Non-pigmented ciliary epithelial cell (primary cell): ENCODE data around the gene AFF1.
A peak's percentile ranks its signal among the peaks of the same experiment; 100 is the strongest.

ENCODE experiments used
- DNase-seq: peaks from one replicate; pipeline ENCODE4 v3.0.0-alpha.2; 2010; ENCODE audit warnings: low read depth

The AFF1 gene

DNA sequence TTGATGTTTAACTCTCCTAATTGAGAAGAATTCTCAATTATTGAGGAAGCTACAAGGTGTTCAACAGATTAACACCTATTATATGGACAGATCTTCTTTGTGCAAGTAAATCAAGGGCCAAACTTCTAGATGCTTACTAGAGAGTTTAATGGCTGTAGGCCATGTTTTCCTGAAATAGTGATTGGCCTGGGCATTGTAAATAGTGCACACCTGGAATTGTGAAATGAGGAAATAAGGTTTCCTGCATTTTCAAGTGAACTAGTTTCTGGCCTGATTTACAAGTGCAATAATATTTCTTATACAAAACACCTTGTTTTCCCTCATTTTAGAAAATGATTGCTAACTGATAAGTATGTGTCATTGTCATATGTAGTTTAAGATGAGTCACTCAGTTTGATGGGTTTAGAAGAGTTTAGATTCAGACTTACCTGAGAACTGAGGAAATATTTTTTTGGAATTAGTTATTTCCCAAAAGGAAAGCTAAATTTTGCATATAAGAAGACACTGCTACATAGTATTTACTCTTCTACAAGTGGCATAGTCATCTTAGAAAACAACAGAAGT is 21.2 kb downstream of the AFF1 start:
- no peak for DNase-seq

DNA sequence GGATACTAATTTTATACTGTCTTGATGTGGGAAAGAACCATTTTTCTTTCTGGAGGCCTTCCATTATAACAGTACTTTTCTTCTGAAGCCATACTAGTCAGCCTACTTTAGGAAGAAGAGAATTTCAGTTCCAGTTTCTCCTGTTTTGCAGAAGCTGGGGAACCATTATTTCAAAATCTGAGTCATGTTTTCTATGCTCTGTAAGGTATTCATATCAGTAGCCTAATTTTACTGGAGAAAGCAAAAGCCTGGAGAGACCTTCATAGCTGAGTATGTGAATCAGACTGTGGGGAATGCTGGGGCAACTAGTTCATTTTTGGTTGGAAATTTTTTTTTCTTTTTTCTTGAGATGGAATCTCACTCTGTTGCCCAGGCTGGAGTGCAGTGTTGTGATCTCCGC is 22.4 kb downstream of the AFF1 start:
- no peak for DNase-seq

DNA sequence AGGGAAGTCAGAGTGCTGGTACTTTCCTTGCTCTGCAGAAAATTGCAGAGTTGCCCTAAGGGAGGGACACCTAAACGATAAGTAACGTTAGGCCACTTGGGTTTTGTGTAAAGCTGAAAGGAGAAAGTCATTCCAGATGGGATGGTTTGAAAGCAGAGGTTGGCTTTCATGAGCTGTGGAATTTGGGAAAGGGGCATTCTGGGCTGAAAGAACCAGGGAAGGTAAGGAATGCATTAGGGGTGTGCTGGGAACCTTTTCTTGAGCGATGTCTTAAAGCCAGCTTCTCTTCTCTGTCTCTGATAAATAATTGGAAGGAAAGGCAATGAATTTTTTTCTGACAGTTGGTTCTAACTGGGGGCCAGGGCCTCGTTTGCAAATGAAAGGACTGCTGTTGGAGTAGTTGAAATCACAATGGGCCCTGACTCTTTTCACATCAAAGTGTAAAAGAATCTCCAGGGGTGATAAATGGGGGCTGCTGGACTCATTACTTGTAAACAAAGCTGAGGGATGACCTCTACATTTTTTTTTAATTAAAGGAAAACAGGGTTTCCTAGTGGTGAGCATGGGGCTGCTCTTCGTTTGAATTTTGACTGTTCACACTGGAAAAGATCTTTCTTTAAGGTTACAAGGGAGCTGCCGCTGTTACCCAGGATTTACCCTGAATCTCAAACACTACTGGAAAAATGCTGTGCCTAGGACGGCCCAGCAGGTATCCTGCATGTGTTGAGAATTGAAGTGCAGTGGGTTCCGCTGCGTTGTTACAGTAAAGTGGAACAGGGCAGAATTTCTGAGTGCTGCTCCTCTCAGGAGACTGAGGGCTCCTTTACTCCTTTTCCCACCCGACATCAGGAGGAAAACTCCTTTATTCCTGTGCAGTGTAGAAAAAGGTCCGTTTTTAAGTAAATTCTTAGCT is 25.0 kb downstream of the AFF1 start:
- no peak for DNase-seq

DNA sequence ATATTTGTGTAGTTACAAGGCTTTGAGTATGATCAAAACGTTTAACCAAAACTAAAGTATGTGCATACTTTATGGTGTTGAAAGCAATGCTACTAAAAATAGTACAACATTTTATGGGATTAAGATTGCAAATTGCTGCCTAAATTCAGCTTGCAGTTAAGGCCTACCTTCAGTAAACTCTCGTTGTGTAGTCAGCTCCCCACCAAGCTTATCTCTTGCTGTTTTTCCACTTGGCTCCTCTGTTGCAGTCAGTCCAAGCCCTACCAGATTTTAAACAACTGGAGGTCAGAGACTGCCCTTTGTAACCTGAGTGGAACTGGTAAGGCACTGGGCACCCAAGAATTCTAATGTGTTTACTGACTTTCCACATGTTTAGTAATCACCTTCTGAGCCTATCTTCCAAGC is 25.7 kb downstream of the AFF1 start:
- no peak for DNase-seq

DNA sequence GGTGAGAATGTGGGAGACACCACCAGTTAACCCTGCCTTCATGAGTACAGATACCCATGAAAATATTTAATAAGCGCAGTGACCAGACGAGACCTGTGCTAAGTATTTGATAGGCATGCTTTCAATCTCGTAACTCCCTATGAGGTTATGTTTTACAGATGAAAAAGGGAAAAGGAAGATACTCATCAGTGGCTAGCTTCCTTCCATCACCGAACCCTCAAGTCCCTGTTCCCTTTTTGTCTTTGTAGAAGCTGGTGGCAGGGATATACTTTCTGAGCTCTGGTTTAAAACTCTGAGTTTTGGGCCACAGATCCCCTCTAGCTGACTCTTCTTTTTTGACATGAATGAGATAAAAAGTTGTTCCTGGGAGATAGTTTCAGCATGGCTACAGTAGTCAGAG is 26.3 kb downstream of the AFF1 start:
- DNase-seq: no peak

DNA sequence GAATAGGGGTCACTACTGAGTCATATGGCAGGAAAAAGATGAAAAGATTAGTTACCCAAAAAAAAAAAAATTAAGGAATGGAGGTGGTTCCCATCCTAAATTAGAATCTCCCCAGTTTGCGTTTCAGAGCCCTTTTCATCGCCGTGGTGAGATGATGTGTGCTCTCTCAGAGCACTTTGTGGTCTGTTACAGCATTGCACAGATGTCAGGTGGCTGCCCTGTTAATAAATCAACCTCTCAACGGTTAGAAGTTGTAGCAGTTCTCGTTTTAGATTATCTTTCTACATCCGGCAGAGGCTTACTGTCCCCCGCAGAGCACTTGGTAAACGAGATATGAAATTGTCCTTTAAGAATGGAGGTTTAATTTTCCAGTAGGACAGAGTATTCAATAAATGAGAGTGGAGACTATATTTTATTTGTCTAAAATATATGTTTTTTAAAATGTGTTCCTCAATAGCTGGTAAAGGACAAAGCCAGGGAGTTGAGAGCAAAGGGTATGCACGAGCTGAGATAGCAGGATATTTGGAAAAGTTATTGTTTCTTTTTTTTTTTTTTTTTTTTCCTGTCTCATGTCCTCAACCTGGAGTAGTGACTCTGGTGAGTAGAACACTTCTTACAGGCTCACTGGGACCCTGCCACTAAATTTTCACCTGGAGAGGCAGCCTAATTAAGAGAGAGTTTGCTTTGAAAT is 26.9 kb downstream of the AFF1 start:
- no peak for DNase-seq

DNA sequence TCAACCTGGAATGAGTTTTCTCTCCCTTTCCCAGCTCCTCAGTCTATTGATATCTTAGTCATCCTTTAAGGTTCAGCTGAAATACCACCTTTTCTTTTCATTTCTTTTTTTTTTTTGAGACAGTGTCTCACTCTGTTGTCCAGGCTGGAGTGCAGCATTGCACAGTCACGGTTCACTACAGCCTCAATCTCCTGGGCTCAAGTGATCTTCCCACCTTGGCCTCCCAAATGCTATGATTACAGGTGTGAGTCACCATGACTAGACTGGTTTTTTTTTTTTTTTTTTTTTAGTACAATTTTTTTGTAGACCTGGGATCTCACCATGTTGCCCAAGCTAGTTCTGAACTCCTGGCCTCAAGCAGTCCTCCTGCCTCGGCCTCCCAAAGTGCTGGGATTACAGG is 28.9 kb downstream of the AFF1 start:
- DNase-seq: no peak

DNA sequence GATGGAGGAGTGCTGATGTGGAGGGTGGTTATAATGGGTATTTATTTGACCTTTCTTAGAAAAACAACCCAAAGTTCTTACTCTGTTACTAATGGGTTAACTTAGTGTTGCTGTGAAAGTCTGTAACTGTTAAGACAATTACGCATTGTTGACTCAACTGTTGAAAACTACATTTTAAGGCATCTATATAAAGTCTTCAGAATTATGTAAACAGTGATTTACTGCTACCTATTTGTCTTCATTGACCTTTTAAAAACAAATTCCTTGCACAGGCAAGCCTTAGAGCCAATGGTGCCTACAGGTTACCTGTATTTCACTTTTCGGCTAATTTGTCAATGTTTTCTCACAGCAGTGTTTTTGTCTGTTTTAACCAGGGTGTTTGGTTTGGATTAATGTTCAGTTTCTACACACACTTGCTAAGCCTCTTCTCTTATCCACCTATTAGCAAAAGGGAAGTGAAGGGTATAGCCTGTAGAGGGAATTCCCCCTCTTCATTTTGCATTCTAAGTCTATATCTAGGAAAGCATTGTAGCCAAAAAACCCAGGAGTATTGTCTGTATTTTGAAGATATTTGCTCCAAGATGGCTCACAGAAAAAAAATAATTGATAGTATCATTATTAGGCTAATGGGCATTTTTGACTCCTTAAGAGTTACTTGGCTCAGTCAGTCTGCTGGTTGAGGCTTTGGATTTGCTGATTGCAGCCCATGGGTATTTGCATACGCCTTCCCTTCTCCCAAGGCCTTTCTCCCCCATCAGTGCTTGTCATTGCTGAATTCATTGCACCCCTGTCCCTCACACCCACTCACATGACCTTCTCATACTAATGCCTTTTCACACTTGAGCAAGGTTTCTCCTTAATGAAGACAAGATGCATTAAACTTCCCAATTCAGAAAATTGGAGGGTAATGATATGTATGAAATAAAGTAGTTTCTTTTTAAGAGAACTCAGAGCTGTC is 30.5 kb downstream of the AFF1 start:
- no peak for DNase-seq

DNA sequence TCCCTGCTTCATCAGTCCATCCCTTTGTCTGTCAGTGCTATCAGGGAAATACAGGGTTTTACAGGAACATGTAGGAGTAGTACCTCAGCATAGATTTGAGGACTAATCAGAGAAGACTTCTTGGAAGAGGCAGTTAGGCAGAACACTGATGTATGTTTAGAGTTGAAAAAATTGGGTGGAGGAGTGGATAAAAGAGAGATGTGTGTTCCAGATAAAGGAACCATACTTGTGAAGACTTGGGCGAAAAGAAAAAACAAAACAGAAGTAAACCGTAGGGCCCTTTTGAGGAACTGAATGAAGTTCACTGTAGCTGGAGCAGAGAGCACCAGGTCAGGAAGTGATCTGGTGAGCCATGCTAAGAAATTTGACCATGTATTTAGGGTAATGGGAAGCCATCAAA is 32.3 kb downstream of the AFF1 start:
- no peak for DNase-seq

DNA sequence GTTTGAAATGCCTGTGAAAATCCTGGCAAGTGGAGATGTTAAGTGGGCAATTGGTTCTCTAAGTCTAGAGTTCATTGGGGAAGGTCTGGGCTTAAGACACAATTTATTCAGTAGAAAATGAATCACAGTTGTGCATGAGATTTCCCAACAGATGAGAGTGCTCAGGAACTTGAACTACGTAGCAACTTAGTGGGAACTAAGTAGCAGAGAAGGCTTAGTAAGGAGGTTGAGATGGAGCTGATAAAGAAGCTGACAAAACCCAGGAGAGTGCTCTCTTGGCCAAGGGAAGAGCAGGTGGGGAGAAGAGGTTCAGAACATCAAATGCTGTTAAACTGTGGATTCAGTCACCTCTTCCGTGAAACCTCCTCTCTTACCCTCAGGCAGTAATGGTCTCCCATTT is 33.0 kb downstream of the AFF1 start:
- peak; percentile 44 for DNase-seq

DNA sequence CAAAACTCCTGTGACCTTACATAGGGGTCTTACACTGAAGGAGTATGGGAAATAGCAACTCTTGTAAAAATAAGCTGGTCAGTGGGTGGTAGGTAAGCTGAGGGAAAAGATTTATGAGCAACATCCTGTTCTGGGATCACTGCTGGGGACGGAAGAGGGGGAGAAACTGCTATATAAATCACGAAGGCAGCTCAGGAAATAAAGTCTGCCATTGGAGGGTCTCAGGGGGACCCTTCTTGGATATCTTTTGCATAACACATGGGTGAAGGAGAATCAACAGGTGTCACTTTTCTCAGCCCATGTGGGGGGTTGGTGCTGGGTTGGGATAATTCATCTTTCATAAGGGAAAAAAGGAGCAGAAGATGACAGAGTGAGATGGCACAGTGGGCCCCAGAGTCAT is 33.7 kb downstream of the AFF1 start:
- DNase-seq: no peak

DNA sequence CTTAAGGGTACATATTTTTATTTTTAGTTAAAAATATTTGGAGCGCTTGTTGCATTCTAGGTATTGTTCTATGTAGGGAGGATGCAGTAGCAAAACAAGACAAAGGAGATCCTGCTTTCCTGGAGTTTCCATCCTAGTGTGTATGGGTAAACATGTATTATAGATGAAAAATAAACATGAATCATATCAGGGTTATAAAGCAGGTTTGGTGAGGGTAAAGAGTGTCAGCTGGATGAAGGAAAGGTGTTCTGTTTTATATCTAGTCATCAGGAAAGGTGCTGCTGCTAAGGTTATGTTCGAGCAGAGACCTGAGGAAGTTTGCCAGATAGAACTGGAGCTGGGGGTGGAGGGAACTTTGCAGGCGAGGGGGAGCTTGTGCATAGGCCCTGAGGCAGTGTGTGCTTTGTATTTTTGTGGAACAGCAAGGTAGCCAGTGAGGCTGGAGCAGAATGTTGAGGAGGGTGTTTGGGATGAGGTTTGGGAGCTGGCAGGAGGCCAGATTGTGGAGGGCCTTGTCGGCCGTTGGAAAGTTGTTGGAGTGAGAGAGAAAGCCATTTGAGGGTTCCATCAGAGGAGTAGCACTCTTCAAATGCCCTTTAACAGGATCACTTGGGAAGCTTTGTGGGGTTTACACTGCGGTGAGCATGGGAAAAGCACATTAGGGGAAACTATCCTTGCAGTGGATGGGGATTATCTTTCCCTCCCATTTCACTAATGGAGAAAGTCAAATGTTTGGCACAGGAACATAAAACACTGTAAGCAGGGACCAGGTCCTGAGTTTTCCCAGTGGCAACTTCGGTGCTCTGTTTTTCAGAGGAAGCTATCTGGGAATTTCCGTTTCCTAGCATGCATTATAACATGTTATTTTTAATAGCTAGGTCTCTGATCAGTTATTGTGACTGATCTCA is 35.9 kb downstream of the AFF1 start:
- no peak for DNase-seq

DNA sequence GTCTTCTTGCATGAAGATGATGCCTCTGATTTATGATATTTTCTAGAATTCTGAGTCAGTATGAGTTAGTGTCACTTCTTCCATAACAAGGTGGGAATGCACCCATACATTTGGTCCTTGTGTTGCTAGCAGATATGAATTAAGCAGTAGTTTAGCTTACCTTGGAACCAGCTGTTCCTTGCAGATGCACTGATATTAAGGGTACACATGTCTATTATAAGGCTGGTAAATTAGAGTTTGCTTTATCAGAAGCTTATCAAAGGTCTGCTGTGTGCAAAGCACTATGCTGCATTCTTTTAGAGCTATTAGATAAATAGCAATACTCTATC is 36.5 kb downstream of the AFF1 start:
- no peak for DNase-seq

DNA sequence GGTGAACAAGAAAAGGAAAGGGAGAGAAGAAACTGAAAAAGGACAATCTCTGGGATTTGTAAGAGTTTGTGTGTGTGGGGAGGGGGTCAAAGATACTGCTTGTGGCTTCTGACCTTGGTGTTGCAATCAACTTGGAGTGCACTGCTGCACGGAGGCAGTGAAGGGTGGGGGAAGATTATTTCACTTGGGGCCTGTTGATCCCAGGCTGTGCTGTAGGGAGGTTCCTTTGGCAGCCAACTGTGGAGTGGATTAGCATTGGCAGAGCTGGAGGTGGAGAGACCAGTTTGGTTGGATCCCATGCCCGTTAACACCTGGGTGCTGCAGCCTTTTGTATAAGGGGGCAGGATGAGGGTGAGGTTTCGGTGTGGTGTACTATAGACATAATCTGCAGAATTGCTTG is 38.2 kb downstream of the AFF1 start:
- no peak for DNase-seq

DNA sequence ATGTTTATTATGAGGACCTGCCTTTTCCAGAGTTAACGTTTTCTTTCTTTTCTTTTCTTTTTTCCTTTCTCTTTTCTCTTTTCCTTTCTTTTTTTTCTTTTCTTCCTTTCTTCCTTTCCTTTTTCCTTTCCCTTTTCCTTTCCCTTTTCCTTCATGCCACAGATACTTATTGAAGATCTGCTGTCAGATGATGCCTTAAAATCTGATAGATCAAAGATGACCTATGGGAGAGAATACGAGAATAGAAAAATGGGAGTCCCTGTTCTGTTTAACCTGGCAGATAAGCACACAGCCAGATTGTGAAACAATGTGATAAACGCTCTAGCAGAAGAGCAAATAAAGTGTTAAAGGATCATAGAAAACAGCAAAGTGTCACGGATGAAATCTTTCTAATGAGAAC is 38.9 kb downstream of the AFF1 start:
- no peak for DNase-seq

DNA sequence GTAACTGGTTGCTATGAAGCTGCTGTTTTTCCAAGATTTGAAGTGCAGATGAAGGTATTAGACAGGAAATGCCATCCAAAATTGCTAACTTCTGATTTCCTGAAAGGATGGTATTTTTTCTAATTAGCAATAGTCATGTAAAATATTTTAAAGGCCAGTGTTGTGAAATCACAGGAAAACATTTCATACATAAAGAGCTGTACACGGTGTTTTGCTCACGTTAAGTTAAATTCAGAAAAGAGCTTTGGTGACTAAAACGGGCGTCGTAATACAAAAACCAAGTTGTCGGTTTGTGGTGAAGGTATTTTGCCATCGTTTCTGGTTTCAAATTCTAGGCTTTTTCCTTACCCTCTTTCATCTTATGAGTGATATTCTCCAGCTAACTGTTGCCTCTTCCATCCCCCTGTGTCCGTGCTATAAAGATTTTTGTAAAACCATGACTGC is 39.8 kb downstream of the AFF1 start:
- DNase-seq: no peak

DNA sequence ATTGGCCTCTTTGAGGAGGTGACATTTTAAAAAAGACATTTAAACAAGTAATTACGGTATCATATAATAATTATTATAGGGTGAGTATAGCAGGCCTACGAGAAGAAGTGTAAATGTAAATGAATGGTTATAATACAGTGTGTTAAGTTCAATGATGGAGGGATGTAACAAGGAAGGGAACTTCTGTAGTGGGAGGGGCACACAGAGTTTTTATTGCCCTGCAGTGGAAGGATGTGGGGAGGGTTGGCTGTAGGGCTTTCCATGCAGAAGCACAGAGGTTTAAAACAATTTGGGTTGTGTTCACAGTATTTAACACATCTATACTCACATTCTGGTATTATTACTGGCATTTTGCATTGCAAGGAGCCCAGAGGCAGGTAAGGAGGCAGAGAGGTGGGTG is 41.1 kb downstream of the AFF1 start:
- no peak for DNase-seq

DNA sequence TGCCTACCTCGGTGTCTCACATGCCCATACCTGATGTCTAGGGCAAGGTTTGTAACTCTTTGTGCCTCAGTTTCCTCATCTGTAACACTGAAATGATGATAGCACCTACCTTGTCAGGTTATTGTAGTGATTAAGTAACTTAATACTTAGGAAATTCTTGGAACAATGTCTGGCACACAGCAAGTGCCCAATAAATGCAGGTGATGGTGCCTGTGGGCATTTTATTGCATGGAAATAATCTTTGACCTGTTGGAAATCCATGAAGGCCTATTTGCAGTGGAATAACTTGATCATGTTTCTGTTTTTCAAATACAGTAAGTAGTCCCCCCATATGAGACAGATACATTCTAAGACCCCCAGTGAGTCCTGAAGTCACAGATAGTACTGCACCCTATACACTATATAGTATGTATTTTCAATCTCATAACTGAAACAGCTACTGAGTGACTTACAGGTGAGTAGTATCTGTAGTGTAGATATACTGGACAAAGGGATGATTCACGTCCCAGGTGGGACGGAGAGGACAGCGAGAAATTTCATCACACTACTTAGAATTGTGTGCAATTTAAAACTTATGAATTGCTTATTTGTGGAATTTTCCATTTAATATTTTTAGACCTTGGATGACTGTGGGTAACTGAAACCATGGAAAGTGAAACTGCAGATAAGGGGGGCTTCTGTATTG is 42.1 kb downstream of the AFF1 start:
- no peak for DNase-seq

DNA sequence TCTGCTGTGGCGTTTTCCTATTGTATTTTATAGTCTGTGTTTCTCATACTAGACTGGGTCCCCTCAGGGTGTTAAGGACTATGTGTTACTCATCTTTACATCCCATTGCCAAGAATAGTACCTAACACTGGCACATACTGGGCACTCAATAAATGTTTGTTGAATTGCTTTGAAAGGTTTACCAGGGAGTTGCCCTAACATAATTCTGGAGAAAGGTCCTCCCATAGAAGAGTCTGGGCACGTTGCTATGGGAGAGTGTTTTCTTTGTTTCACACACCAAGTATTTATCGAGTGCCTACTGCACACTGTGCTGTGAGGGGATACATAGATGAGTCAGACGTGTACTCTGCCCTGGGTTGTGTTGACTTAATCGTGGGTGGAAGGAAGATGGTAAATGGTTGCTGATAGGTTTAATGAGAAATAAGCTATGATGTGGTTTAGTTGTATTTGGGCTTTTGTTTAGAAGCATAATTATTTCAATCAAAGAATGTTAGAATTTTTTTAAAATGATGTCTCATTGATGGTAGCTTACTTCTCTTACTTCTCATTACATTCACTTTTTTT is 42.9 kb downstream of the AFF1 start:
- peak; percentile 55 for DNase-seq

DNA sequence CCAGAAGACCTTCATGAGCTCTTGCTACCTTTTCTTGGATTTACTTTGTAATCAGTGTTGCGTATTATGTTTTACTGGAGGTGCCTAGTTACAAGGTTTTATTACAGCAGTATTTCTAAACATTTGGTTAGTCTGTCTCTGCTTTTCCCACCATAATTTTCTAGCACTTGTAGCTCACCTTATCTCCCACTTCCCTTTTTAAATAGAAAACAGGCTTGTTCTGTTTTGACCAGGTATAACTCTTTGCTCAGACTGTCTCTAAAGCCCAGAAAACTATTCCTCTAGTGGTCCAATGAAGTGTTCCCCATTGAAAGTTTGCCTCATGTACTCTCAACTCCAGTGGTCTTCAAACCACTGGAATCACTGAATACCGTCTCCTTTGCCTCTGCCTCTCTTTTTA is 43.9 kb downstream of the AFF1 start:
- DNase-seq: no peak
